ENCODE results near the gene PPP2R5B.

Gene PPP2R5B

DNA sequence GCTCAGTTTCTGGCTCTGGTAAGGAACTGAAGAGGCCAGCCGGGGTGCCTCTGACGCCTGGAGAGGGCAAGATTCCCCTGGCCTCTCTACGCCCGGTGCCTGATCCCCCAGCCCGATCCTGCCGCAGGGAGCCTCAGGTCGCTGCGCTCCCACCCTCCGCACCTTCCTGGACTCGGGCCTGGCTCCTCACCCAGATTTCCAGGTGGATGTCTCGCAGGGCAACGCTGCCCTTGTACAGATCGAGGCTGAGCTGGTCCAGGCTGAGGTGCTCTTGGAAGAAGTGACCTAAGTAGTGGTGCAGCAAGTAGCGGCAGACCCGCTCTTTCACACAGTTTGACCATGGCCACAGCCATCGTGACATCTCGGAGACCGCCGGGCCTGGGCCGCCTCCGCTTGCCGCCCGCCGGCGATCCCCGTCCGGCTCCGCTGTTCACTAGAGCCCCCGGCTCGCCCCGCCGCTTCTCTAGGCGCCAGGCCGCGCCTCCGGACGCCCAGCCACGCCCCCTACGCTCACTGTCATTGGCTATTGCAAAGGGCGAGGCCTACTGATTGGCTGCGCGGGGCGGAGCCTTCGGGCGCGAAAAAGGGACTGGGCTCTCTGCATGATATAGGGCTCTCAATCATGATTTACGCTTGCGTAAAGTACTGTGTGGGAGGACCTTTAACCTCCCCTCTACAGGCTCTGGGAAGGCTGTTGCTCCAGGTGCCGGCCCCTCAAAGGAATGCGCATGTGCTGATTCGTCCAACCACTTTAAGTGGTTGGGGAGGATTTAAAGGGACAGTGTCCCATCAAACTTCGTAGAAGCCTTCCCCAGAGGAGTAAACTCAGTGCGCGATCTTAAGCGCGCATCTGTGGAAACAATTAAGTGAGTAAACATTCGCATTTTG lies 7.5 kb upstream of the PPP2R5B start, which contains the start of gene ATG2A (continued):
- TF ChIP-seq, protein P1, sequence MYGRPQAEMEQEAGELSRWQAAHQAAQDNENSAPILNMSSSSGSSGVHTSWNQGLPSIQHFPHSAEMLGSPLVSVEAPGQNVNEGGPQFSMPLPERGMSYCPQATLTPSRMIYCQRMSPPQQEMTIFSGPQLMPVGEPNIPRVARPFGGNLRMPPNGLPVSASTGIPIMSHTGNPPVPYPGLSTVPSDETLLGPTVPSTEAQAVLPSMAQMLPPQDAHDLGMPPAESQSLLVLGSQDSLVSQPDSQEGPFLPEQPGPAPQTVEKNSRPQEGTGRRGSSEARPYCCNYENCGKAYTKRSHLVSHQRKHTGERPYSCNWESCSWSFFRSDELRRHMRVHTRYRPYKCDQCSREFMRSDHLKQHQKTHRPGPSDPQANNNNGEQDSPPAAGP (tag by site-specific recombination; IDR thresholded peaks at IDR 0.05): peak; percentile 71
- TF ChIP-seq ZNF549 (tag by site-specific recombination; IDR thresholded peaks at IDR 0.05): no peak
- 0 out of 2 replicates have a peak, but pooled peaks have one; percentile 30 for TF ChIP-seq GLI4 (tag by site-specific recombination; IDR thresholded peaks at IDR 0.05)
- peak; percentile 70; the same call in 1 of the 2 replicates for TF ChIP-seq KLF9 (tag by site-specific recombination; IDR thresholded peaks at IDR 0.05; ENCODE audit: low read depth)
- peak; percentile 94 for TF ChIP-seq ZNF341 (tag by site-specific recombination; IDR thresholded peaks at IDR 0.05; ENCODE audit: low read depth)
- TF ChIP-seq BCL11B (tag by site-specific recombination; IDR thresholded peaks at IDR 0.05; ENCODE audit: low read depth): peak; percentile 53; the same call in 1 of the 2 replicates
- TF ChIP-seq ZNF776 (tag by site-specific recombination; IDR thresholded peaks at IDR 0.05; ENCODE audit: borderline replicate concordance): no peak
- peak; percentile 99 for TF ChIP-seq SCRT2 (tag by site-specific recombination; IDR thresholded peaks at IDR 0.05)
- TF ChIP-seq ZNF366 (tag by site-specific recombination; conservative IDR thresholded peaks at IDR 0.05): 0 out of 2 replicates have a peak, but pooled peaks have one; percentile 25
- TF ChIP-seq, protein P2, sequence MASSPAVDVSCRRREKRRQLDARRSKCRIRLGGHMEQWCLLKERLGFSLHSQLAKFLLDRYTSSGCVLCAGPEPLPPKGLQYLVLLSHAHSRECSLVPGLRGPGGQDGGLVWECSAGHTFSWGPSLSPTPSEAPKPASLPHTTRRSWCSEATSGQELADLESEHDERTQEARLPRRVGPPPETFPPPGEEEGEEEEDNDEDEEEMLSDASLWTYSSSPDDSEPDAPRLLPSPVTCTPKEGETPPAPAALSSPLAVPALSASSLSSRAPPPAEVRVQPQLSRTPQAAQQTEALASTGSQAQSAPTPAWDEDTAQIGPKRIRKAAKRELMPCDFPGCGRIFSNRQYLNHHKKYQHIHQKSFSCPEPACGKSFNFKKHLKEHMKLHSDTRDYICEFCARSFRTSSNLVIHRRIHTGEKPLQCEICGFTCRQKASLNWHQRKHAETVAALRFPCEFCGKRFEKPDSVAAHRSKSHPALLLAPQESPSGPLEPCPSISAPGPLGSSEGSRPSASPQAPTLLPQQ (tag by site-specific recombination; IDR thresholded peaks at IDR 0.05): peak; percentile 88
- TF ChIP-seq, protein P3, sequence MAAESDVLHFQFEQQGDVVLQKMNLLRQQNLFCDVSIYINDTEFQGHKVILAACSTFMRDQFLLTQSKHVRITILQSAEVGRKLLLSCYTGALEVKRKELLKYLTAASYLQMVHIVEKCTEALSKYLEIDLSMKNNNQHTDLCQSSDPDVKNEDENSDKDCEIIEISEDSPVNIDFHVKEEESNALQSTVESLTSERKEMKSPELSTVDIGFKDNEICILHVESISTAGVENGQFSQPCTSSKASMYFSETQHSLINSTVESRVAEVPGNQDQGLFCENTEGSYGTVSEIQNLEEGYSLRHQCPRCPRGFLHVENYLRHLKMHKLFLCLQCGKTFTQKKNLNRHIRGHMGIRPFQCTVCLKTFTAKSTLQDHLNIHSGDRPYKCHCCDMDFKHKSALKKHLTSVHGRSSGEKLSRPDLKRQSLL (tag by site-specific recombination; IDR thresholded peaks at IDR 0.05): 0 out of 2 replicates have a peak, but pooled peaks have one; percentile 50
- 0 out of 2 replicates have a peak, but pooled peaks have one; percentile 57 for TF ChIP-seq ZBTB17 (tag by site-specific recombination; IDR thresholded peaks at IDR 0.05)

DNA sequence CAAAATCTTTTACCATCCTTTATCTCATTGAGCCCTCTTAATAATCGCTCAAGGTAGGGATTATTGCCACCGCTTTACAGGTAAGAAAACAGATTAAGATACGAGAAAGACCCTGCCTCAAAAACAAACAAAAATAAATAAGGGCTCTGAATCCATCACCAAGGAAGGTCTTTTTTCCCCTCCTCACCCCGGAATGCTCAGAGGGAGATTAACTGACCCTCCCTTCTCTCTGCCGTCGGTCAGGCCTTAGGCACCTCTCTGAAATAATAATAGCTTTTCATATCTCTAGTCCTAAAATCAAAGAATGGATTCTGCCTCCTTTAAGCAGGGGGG lies 6.9 kb upstream of the PPP2R5B start:
- H3K36me3 ChIP-seq (ENCODE audit: control insufficient read depth in 2 of 2, insufficient read depth in 1 of 2, low read length in 2 of 2): peaks cover 0 to 19% of the 10 kb centered on the region in 2 experiments; a peak in 1 of 3 replicates
- H3K4me3 ChIP-seq (ENCODE audit: low read depth, low read length): peak overlapping the region; percentile 42
- TF ChIP-seq, protein P2 (tag by site-specific recombination; IDR thresholded peaks at IDR 0.05): peak; percentile 33; the same call in 1 of the 2 replicates
- TF ChIP-seq ZBTB48 (tag by site-specific recombination; IDR thresholded peaks at IDR 0.05) (peak; percentile 65), WT1 (tag by site-specific recombination; IDR thresholded peaks at IDR 0.05) (peak; percentile 33; the same call in 1 of the 2 replicates), ZNF157 (tag by site-specific recombination; IDR thresholded peaks at IDR 0.05) (no peak), ZBTB17 (tag by site-specific recombination; IDR thresholded peaks at IDR 0.05) (0 out of 2 replicates have a peak, but pooled peaks have one; percentile 6), ZNF146 (tag by site-specific recombination; IDR thresholded peaks at IDR 0.05) (no peak)
- TF ChIP-seq, protein P1 (tag by site-specific recombination; IDR thresholded peaks at IDR 0.05): 0 out of 2 replicates have a peak, but pooled peaks have one; percentile 19
- TF ChIP-seq, protein P4, sequence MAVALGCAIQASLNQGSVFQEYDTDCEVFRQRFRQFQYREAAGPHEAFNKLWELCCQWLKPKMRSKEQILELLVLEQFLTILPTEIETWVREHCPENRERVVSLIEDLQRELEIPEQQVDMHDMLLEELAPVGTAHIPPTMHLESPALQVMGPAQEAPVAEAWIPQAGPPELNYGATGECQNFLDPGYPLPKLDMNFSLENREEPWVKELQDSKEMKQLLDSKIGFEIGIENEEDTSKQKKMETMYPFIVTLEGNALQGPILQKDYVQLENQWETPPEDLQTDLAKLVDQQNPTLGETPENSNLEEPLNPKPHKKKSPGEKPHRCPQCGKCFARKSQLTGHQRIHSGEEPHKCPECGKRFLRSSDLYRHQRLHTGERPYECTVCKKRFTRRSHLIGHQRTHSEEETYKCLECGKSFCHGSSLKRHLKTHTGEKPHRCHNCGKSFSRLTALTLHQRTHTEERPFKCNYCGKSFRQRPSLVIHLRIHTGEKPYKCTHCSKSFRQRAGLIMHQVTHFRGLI (tag by site-specific recombination; IDR thresholded peaks at IDR 0.05): 0 out of 2 replicates have a peak, but pooled peaks have one; percentile 4
- H3K4me1 ChIP-seq (ENCODE audit: control insufficient read depth, insufficient read depth, low read length): no peaks in the 10 kb centered on the region
- ChIA-PET CTCF (interaction anchor here (0.6 to 1.6 kb wide), 4 partner anchors 47 to 112 kb away, joined by 3 to 5 read pairs (median 4); partner anchors contain the start of genes BATF2 and CDC42BPG), POLR2A (interaction anchor here (1.7 kb wide), 1 partner anchor 123 kb away, joined by 5 read pairs; the partner anchor contains the start of gene SAC3D1)
- peak overlapping the region; percentile 38 for H3K27ac ChIP-seq (ENCODE audit: extremely low read depth, low read depth, low read length)
- no peaks in the 10 kb centered on the region for H3K9me3 ChIP-seq (ENCODE audit: control insufficient read depth, insufficient read depth, low read depth, low read length)

Measured in HEK293 (cell line).